ENCODE results near the gene SMARCB1.

DNA sequence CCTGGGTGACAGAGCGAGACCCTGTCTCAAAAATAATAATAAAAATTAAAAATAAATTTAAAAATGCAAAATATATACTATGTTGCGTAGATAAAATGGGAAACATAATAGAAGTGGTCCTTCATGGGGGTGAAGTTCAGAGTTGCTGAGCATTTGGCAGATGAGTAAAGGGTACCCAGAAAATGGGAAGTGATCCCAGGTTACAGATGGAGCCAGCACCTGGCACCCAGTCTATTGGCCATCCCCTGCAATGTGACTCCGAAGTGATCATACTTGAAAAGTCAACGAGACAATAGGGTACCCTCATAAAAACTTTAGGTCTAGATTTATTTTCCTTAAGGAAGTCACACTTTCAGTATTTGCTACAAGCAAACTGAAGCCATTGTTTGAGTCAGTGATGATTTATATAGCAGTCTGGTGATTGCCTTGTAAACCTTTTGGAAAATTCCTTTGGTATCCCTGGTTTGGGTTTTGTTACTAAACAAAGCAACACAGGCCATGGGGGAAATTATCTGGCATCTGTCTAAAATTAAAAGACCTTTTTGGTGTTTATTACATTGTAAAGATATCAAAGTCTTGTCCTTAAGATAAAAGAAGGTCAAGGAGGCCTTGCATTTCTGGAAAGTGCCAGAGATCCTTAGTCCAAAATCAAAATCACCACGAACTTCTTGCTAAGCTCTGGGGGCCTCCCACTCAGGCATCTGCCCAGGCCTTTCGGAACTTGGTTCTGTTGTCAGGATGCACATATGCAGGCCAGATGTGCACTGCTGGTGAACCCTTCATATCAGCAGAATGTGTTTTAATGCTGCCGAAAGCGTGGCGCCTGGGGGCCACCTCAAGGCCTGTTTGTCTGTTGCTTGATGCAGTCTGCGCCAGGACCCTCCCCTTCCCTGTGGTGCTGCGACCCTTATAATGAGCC, 4.3 kb downstream of the SMARCB1 start:
- TF ChIP-seq EZH2phosphoT487 (IDR thresholded peaks at IDR 0.05; ENCODE audit: borderline replicate concordance, low read length) (no peak), CTCF (conservative IDR thresholded peaks at IDR 0.05; ENCODE audit: low read depth, low read length) (no peak), EZH2 (IDR thresholded peaks at IDR 0.05; ENCODE audit: low read length, unreplicated experiment) (no peak)

Data from PC-3 (cell line).